Osteoblast (primary cell): ENCODE data around the gene SNAPC1. TPM values are rescaled to one million over a fixed set of nuclear protein-coding genes. Genes with fewer than 3 reads are reported as not detected.
A peak's percentile ranks its signal among the peaks of the same experiment; 100 is the strongest.

Experiments used
- DNase-seq: peaks from one replicate; pipeline ENCODE4 v3.0.0; 2011; ENCODE audit warnings: low spot score, mixed read lengths; ENCODE audit not compliant: insufficient read length; ENCODE audit errors: missing footprints
- H2AFZ ChIP-seq: 2 replicates; pipeline ENCODE4 v1.6.0; 2011; ENCODE audit warnings: mild to moderate bottlenecking, low read length
- H3K27ac ChIP-seq: 2 replicates; pipeline ENCODE4 v1.5.1; 2011; ENCODE audit warnings: mild to moderate bottlenecking, low read depth, low read length, moderate library complexity
- H3K27me3 ChIP-seq: 2 replicates; pipeline ENCODE4 v1.6.0; 2012; ENCODE audit warnings: mild to moderate bottlenecking, control low read depth, inconsistent platforms, low read length, moderate library complexity; ENCODE audit not compliant: insufficient read depth
- H3K36me3 ChIP-seq: 2 replicates; pipeline ENCODE4 v1.5.1; 2011; ENCODE audit warnings: mild to moderate bottlenecking, low read length, control low read depth, moderate library complexity; ENCODE audit not compliant: insufficient read depth
- H3K4me1 ChIP-seq: 2 replicates; pipeline ENCODE4 v1.5.1; 2011; ENCODE audit warnings: mild to moderate bottlenecking, low read length, control low read depth, moderate library complexity; ENCODE audit not compliant: insufficient read depth
- H3K4me2 ChIP-seq: 2 replicates; pipeline ENCODE4 v1.6.0; 2011; ENCODE audit warnings: mild to moderate bottlenecking, low read length; ENCODE audit not compliant: insufficient read depth
- H3K4me3 ChIP-seq: fragments of 200-600 bp; sonication (generic); 3 replicates; pipeline ENCODE4 v1.5.1; 2012; ENCODE audit warnings: mild to moderate bottlenecking, low read length, inconsistent platforms; ENCODE audit not compliant: insufficient read depth
- H3K79me2 ChIP-seq: 2 replicates; pipeline ENCODE4 v1.6.0; 2012; ENCODE audit warnings: mild to moderate bottlenecking, low read length, control low read depth, inconsistent platforms; ENCODE audit not compliant: insufficient read depth
- H3K9me3 ChIP-seq: 2 replicates; pipeline ENCODE4 v1.5.1; 2011; ENCODE audit warnings: low read depth, low read length, control low read depth
- H4K20me1 ChIP-seq: 2 replicates; pipeline ENCODE4 v1.6.0; 2012; ENCODE audit warnings: mild to moderate bottlenecking, low read length, control low read depth; ENCODE audit not compliant: insufficient read depth
- total RNA-seq: library from RNA; depleted of rRNA; stranded (reverse); fragments of >200 nt; gene quantifications from 2 replicates; pipeline ENCODE4 v1.2.3, GENCODE V29; 2012
- TF ChIP-seq, protein P1 (sequence below): IDR thresholded peaks from 2 replicates; pipeline ENCODE4 v1.5.1; 2011; ENCODE audit warnings: mild to moderate bottlenecking, low read depth, low read length, moderate library complexity; ENCODE audit errors: extremely low read depth

Gene SNAPC1
- total RNA-seq, 1 donor, result 35.8 TPM

DNA sequence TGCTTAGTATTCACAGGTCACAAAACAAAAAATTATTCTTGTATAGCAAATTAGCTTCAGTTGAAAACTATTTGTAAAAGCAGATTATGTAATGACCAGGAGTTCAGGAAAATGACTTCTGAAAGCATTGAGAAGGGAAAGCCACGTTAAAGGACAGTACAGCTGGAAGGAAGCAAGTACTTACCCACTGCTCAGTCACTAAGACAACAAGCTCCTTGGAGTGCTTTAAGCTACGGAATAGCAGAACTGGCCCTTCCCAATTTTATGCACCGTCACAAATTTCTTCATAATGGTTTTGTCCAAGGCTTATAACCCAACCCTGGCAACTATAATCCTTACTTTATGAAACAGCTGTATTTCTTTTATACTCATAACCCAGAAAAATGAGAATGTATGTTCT, 13.0 kb upstream of the SNAPC1 start:
- no peaks in the 10 kb centered on the region for H3K27me3 ChIP-seq
- peaks cover 38% of the 10 kb centered on the region for H3K79me2 ChIP-seq
- no peak for DNase-seq
- H3K9me3 ChIP-seq, result no peaks in the 10 kb centered on the region
- H3K4me3 ChIP-seq, result peak overlapping the region; percentile 61
- H4K20me1 ChIP-seq, result peaks cover 10% of the 10 kb centered on the region
- H3K4me1 ChIP-seq, result peaks cover 85% of the 10 kb centered on the region
- peaks cover 64% of the 10 kb centered on the region for H3K36me3 ChIP-seq
- no peak overlapping the region for H2AFZ ChIP-seq
- peak overlapping the region; percentile 77 for H3K4me2 ChIP-seq
- TF ChIP-seq, protein P1, sequence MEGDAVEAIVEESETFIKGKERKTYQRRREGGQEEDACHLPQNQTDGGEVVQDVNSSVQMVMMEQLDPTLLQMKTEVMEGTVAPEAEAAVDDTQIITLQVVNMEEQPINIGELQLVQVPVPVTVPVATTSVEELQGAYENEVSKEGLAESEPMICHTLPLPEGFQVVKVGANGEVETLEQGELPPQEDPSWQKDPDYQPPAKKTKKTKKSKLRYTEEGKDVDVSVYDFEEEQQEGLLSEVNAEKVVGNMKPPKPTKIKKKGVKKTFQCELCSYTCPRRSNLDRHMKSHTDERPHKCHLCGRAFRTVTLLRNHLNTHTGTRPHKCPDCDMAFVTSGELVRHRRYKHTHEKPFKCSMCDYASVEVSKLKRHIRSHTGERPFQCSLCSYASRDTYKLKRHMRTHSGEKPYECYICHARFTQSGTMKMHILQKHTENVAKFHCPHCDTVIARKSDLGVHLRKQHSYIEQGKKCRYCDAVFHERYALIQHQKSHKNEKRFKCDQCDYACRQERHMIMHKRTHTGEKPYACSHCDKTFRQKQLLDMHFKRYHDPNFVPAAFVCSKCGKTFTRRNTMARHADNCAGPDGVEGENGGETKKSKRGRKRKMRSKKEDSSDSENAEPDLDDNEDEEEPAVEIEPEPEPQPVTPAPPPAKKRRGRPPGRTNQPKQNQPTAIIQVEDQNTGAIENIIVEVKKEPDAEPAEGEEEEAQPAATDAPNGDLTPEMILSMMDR, result no peak
- H3K27ac ChIP-seq, result peak overlapping the region; percentile 75

DNA sequence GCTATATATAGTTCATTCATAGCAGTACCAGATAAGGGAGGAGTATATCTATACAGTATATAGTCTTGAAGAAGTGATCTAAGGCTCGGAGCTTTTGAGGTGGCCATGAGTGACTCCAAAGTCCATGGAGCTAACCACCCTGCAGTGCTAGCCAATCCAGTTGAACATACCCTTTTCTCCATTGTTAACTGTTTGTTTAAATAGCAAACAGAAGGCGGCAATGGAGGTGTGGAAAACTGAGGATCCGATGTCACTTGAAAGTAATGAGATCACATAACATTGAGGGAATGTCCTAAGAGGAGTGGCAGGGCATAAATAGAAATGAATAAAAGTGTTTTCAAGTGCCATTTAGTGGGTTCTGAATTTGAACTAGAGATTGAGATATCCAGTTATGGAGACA, 12.4 kb upstream of the SNAPC1 start:
- peaks cover 58% of the 10 kb centered on the region for H3K36me3 ChIP-seq
- DNase-seq, result no peak
- H3K27ac ChIP-seq, result peak overlapping the region; percentile 75
- peaks cover 34% of the 10 kb centered on the region for H3K79me2 ChIP-seq
- peaks cover 87% of the 10 kb centered on the region for H3K4me1 ChIP-seq
- H2AFZ ChIP-seq, result no peak overlapping the region
- no peaks in the 10 kb centered on the region for H3K27me3 ChIP-seq
- H3K9me3 ChIP-seq, result no peaks in the 10 kb centered on the region
- H3K4me3 ChIP-seq, result peak overlapping the region; percentile 61
- H3K4me2 ChIP-seq, result peak overlapping the region; percentile 77
- TF ChIP-seq, protein P1, result no peak
- peaks cover 9% of the 10 kb centered on the region for H4K20me1 ChIP-seq

DNA sequence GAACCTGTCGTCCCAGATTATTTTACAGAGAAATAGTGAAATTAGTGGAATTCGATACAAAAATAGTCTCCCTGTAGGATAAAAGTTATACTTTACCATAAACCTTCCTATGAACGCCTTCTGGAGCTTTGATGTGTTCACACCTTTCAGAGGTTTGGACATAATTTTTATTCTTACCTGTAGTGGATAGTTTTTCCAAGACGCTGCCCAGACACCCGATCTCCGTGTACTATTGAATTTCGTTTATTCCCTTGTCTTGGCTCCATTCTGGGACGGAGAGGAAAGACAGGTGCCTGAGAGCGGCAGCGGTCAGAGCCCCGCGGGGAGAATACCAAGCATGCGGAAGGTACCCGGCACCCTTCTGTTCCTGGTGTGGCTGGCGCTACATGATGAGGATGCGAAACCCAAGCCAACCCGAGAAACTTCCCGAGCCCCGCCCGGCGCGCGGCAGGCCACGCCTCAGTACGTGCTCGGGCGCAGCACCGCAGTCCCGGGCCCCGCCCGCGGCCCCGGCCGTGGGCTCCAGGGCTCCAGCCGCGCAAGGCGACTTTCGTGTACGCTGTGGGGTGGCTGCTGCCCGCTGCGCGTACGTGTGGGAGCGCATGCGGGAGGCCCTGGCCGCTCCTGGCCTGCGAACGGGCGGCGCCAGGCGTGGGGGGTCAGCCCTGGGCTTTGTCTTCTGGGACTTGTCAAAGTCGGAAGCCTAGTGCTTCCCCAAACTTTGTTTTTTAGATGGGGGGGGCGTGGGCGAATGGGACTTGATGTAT, 11.3 kb upstream of the SNAPC1 start:
- Histone ChIP-seq H3K27me3 (no peaks in the 10 kb centered on the region), H3K4me1 (peaks cover 87% of the 10 kb centered on the region), H4K20me1 (peaks cover 9% of the 10 kb centered on the region), H3K4me3 (peak overlapping the region; percentile 61), H3K27ac (peak overlapping the region; percentile 75), H3K79me2 (peaks cover 25% of the 10 kb centered on the region), H2AFZ (no peak overlapping the region), H3K9me3 (no peaks in the 10 kb centered on the region), H3K36me3 (peaks cover 47% of the 10 kb centered on the region), H3K4me2 (peak overlapping the region; percentile 77)
- TF ChIP-seq, protein P1, result no peak
- DNase-seq, result no peak

DNA sequence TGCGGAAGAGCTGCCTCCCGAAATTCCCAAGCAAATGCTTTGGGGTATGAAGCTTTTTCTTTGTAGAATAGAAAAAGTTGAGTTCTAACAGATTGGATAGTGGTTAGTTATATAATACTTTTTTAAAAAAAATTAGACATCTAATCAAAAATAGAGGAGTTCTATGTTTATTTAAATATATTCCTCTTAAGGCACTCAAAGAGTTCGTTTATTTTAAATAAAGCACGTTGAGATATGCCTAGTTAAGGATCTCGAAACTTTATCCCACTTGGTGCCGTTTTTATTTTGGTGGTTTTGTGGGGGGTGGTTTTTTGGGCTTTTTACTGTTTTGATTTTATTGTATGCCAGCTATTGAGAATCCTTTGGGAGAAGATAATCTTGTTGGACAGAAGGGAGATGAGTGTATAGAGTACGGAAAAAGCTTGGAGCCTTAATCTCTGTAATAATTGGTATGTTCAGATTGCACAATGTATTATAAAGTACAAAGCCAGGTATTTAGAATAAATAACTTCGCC, 10.7 kb upstream of the SNAPC1 start:
- Histone ChIP-seq H3K9me3 (no peaks in the 10 kb centered on the region), H3K36me3 (peaks cover 41% of the 10 kb centered on the region), H3K27me3 (no peaks in the 10 kb centered on the region), H3K79me2 (peaks cover 21% of the 10 kb centered on the region), H4K20me1 (peaks cover 7% of the 10 kb centered on the region), H3K4me1 (peaks cover 82% of the 10 kb centered on the region), H3K4me2 (peak overlapping the region; percentile 77), H3K4me3 (peak overlapping the region; percentile 61), H3K27ac (peak overlapping the region; percentile 75), H2AFZ (no peak overlapping the region)
- DNase-seq, result no peak
- TF ChIP-seq, protein P1, result no peak
